Frontal cortex (tissue), 4 donors: Measurements from ENCODE around the gene PHYKPL. TPM values are rescaled to one million over a fixed set of nuclear protein-coding genes. Genes with fewer than 3 reads are reported as not detected.
A peak's percentile ranks its signal among the peaks of the same experiment; 100 is the strongest.
"Not testable (repeated sequence)": the region's sequence is repeated elsewhere in the genome, so short reads cannot be mapped to it uniquely, and the experiment has no call there.

Experiments used
- DNase-seq, 2 donors: peaks; one replicate each; pipeline ENCODE4 v3.0.0; 2012; ENCODE audit warnings: low spot score in 2 of 2
- FAIRE-seq: peaks from 2 replicates; lab custom pipeline; 2012; peaks lifted over from hg19 to GRCh38; lab: Jason Lieb, UNC
- total RNA-seq: library from RNA; depleted of rRNA; stranded (reverse); fragments of >200 nt; gene quantifications from one replicate; pipeline ENCODE4 v1.2.3, GENCODE V29; 2014
- donor health status: control.
- donor health status: control.
- donor health status: control.

PHYKPL gene
- total RNA-seq, 1 donor from 2014 or later: 9.0 TPM

DNA sequence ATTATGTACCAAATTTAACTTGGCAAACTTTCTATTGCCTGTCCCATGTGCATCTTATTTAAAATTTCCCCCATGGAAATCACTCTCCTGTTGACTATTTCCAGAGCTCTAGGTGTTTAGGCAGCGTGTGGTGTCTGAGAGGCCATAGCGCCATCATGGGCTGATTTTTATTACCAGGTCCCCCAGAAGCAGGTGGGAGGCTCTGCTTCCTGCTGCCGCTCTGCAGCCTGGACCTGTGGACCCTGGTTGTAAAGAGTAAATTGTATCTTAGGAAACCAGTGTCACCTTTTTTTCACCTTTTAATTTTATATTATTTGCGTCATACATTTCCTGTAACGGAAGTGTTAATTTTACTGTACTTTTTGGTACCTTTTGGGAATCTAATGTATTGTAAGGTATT, 21.9 kb downstream of the PHYKPL start:
- DNase-seq (no peak), FAIRE-seq (no peak)

DNA sequence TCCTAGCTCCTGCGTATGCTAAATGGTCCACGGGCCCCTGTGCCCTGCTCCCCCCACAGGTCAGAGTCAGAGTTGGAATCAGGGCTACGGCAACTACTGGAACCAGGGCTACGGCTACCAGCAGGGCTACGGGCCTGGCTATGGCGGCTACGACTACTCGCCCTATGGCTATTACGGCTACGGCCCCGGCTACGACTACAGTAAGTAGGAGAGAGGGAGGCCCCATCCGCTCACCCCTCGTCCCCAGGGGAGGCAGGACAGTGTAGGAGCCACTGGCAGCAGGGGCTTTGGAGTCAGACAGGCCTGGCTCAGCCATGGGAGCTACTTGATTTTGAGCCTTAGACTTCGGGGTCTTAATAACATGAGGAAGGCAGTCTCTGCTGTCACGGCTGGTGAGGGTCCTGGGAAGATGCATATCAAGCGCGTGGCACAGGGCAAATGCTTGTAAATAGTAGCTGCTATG, 22.5 kb downstream of the PHYKPL start:
- no peak for FAIRE-seq
- no peak for DNase-seq

DNA sequence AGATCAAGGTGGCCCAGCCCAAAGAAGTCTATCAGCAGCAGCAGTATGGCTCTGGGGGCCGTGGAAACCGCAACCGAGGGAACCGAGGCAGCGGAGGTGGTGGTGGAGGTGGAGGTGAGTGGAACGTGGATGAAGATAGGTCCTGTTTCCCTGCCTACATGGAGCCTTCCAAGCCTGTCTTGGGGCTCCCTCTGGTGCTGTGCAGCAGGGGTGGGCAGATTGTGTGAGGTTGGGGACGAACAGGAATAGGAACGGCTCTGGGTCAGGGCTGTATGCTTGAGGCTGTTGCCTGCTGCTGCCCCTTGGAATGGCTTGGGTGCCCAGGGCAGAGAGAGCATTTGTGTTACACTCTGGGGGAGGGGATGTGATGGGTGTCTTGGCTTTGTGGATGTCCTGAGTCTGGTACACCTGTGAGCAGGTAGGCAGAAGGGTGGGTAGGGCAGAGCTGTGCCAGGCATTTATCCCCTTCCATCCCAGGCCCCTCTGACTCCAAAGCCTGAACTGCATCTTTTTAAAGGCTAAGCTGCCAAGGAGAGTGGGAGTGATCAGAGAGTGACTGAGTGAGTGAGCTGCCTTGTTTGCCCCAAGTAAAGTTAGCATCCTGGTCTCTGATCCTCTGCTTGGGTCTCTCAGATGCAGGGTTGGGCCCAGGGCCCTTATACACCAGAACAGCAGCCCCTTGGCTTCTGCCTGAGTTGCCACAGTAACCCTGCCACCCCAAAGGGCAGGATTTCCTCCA, 23.1 kb downstream of the PHYKPL start:
- DNase-seq (no peak), FAIRE-seq (no peak)

DNA sequence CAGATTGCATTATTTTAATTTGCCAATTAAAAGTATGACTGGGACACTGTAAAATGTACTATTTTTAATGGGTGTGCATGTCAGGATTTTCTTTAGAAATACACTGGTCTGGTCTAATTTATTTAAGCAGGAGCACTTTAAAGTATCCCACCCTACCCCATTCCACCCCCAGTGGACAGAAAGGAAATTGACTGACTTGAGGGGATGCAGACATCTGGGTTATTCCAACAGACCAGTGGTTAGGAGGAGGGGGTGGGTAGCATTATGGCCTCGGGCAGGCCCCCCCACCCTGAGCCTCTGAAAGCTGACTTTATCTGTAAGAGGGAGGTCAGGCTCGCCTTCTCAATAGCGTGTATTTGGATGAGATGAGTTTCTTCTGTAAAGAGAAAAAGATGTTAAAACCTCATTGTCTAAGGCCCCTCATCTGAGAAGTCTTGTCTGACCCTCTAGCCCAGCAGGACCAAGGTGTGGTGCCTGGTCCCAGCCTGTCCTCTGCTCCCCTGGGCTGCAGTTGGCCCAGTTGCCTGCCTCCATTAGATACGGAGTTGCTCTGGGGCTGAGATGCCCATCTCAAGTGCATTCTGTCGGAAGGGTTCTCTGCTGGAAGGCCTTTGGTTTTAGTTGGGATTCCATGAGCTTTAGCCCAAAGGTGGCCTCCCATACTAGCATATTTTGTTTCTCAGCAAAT, 23.9 kb downstream of the PHYKPL start:
- no peak for DNase-seq
- FAIRE-seq: no peak

DNA sequence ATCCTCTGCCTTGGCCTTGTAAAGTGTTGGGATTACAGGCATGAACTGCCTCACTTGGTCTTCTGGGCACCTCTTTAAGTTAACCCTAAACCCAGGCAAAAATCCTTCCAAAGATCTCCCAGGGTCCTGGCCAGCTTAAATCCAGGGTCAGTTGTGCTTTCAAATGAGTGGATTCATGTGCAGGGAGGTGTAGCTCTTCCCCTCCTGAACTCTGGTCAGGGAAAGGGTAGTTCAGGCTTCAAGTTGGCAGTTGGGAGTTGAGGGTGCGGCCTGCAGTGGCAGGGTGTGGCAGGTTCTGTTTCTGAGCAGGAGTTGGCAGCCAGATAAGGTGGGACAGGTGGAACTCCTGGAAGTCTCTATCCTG, 24.7 kb downstream of the PHYKPL start:
- DNase-seq: no peak
- no peak for FAIRE-seq

DNA sequence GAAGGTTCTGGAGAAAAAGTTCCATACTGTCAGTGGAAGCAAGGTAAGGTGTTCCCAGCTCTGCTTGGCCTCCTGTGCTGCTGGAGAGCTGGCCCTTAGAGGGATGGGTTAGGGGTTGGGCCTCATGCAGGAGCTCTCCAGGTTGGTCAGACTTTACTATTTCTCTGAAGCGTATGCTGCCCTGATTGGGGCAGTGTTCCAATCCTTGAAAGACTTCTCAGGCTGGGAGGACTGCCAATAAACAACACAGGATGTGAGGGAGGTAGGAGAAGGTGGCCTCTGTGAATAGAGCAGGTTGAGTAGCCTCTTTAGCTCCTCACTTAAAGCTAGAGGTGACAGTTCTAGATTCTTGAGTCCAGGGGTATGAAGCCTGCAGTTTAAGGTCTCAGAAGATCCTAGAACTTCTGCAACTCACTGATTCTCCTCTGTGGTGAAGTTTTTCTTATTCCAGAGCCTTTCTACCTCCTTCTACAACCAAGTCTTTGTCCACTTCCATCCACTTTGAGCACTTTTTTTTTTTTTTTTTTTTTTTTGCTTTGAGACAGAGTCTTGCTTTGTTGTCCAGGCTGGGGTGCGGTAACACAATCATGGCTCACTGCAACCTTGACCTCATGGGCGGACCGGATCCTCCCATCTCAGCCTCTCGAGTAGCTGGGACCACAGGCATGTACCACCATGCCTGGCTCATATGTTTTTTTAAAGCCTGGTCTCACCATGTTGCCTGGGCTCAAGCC, 25.3 kb downstream of the PHYKPL start:
- DNase-seq: no peak
- no peak for FAIRE-seq

DNA sequence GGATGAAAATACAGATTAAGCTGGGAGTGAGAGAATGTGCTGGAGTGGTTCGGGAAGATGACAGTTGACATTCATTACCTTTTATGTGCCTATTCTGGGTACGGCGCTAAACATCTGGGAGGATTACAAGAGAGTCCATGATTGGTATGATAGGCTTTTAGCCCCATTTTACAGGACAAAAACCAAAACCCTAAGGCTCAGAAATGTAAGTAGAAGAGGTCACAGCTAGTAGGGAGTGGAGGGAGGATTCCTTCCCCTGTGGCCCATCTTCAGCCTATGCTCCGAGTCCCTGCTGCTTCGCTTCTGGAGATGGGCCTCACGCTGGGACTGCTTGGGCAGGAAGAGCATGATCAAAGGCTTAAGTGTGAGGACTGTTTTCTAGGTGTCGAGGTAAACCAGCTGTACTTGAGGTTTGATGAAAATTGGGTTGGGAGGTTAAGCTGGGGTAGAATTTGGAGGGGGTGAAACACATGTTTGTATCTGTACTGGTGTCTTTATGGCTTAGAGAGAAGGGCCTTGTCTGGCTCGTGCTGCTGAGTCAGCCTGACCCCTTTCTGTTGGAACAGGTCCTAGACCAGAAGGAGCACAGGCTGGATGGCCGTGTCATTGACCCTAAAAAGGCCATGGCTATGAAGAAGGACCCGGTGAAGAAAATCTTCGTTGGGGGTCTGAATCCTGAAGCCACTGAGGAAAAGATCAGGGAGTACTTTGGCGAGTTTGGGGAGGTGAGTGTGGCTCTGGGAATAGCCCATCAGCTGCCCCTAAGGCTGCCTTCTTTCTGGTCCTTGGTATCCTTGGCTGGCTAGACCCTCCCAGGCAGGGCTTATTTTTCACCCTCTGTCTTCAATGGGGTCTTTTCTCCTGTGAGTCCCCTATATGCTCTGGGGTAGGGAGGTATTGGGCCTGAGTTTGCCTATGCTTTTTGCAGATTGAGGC, 26.2 kb downstream of the PHYKPL start:
- no peak for DNase-seq
- FAIRE-seq: no peak

DNA sequence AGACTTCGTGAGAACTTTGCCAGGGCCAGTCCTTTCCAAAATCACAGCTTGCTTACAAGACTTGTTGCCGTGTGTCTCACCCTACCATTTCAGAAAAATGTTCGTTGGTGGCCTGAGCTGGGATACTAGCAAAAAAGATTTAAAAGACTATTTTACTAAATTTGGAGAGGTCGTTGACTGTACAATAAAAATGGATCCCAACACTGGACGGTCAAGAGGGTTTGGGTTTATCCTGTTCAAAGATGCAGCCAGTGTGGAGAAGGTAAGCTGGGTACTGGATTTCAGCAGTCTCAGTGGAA, 26.9 kb downstream of the PHYKPL start:
- DNase-seq: no peak
- no peak for FAIRE-seq

DNA sequence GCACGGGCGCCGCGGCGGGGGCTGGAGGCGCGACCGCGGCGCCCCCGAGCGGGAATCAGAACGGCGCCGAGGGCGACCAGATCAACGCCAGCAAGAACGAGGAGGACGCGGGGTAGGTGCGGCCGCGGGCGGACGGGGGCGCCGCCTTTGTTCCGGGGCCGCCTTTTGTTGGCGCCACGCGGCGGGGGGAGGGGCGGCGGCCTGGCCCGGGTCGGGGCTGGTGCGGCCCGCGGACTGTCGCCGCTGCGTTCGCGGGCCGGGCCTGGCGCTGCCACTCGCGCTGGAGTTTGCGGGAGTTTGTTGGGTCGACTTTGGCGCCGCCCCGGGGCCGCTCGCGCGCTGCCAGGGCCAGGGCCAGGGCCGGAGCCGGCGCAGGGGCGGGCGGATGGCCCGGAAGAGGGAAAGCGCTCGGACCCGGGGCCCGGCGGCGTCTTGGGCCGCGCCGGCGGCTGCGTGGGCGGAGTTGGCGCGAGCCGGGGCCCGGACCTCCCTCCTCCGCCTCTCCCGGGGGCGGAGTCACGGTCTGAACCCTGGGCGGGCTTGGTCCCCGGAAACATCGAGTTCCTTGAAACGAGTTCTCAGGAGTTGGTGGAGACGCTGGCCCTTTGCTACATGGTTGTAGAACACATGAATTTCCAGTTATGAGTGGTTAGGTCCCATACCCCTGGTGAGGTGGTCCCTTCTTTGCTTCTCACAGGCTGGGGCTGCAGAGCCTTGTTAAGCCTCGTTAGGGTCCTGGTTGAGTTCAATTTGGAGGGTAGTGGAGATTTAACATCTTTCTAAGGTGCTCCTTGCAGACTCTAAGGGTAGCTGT, 27.5 kb downstream of the PHYKPL start:
- FAIRE-seq (no peak), DNase-seq (peak; percentile 77 to 81)

DNA sequence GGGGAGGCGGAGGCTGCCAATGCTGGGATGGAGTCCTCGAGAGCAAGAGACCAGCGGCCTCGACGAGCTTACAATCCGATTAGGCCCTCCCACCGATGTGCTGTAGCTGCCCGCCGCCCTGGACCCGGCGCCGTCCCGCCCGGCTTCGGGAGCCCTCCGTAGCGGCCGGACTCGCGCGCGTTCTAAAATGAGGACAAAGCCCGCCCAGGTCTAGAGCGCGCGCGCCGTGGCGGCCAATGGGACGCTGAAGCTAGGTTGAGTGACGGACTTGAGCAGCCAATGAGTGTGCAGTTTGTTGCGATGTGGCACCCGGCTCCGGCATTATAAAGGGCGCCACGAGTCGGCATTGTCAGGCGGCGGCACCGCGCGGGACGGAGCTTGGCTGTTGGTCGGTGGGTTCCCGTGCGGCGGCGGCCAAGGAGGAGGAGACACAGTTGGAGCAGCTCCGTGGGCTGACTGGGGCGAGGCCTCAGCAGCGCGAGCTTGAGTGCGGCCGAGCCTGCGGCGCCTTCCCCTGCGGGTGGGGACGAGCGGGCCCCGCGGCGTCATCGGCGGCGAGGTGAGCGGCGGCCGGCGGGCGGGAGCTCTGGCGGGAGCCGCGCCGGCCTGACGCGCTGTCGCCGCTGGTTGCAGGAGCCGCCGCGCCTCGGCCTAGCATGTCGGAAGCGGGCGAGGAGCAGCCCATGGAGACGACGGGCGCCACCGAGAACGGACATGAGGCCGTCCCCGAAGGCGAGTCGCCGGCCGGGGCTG, 28.2 kb downstream of the PHYKPL start, which contains the start of gene HNRNPAB:
Gene HNRNPAB (plus strand): TSS at position 352 of the 753 bp plus-strand sequence. CDS start 305 bp downstream, at position 657.
- peak; percentile 71 for FAIRE-seq
- peak; percentile 99 for DNase-seq

DNA sequence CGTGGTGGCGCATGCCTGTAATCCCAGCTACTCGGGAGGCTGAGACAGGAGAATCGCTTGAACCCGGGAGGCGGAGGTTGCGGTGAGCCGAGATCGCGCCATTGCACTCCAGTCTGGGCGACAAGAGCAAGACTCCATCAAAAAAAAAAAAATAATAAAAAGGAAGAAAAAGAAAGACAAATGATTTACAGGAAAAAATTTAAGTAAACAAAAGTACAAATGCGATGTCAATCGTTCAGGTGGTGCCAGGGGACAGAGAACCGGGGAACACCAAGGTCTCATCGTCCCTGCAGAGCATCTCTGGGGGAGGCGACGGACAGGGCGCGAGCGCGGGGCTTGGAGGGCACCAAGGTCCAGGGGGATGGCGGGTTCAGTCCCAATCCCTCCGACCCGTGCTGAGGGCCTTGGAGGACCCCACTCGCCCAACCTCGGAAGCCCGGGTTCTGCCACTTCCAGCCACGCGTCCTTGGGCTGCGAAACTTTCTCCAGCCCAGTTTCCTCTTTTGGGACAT, 28.9 kb downstream of the PHYKPL start:
- DNase-seq (no peak), FAIRE-seq (no peak)

DNA sequence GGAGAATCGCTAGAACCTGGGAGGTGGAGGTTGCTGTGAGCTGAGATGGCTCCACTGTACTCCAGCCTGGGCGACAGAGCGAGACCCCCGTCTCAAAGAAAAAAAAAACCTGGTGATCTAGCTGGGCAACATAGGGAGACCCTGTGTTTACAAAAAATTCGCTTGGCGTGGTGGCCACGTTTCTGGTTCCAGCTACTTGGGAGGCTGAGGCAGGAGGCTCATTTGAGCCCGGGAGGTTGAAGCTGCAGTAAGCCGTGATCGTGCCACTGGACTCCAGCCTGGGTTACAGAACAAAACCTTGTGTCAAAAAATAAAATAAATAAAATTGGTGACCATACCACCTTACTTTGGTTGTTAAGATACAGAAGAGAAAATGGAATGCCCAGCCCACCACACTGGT, 30.1 kb downstream of the PHYKPL start:
- no peak for DNase-seq
- FAIRE-seq: no peak

DNA sequence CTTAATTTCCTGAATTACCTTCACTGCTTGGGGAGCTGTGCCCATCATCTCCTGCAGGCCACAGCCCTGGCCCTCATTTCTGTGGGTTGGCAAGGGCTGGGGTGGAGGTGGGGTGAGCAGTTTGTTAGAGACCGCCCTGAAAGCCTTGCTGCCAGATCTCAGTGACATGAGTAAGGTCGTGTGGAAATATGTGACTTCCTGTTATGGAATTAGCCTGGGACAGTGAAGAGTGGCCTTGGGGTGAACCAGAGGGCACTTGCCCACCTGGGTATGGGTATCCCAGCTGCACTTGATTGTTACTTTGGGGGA, 30.7 kb downstream of the PHYKPL start:
- no peak for FAIRE-seq
- DNase-seq: no peak

DNA sequence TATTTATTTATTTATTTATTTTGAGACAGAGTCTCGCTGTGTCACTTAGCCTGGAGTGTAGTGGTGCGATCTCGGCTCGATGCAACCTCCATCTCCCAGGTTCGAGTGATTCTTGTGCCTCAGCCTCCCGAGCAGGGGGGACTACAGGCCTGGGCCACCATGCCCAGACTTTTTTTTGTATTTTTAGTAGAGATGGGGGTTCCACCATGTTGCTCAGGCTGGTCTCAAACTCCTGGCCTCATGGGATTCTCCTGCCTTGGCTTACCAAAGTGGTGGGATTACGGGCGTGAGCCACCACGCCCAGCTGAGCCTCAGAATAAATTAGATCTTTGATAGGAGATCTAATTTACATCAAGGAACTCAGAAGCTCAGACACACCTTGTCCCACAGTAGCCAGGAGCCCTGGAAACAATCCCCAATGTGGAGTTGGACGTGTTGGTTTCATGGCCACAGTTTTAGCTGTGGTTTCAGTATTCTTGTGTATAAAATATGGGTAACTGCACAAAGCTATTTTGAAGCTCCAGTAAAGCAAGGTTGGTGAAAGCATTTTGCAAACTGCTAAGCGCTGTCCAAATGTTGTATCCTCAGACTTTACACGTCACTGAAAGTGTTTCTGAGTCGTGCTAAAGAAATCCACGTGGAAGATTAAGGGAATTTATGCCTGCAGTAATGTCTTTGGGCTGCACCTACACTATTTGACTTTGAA, 31.2 kb downstream of the PHYKPL start:
- no peak for FAIRE-seq
- no peak for DNase-seq

DNA sequence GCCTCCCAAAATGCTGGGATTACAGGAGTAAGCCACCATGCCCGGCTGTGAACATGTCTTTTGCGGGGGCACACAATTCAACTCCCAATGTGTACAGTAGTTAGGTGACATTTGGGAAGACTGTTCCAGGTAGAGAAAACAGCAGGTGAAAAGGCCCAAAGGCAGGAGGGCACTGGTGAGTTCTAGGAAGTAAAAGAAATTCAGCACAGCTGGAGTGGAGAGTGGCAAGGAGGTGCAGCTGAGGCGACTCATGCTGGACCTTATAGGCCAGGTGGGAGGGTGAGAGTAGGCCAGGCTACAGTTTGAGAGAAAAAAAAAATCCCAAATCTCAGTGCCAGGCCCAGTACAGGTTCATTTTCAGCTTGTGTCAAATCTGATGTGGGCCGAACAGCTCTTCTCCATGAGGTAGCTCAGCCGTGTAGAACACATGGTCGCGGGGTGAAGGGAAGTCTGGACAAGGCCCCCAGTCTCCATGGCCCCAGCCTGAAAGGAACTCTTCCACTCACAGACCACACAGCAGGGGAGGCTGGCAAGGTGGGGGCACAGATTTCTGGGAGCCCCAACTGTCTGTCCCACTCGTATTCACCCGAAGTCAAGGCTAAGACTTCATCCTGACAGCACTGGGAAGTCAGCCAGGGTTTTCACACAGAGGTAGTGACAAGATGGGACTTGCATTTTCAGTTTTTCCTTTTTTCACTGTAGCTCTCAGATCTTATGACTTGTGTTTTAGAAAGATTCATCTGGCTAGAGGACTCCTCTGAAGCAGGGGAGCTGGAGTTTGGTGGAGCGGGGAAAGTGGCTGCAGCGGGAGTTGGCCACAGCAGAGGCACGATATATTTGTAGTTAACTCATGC, 32.8 kb downstream of the PHYKPL start:
- no peak for DNase-seq
- no peak for FAIRE-seq

DNA sequence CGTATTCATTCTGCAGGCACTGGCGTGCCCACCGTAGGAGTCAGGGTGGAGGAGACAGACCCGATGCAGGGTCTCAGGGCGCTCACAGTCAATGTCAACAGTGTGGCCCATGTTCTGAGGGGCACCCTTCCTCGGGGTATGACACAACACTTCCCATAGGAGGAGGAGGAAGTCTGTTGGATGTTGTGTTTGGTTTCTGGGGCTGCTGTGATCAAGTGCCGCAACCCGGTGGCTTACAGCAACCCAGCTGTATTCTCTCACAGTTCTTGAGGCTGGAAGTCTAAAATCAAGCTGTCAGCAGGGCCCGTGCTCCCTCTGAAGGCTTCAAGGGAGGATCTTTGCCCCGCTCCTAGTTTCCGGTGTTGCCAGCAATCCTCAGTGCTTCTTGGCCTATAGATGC, 33.9 kb downstream of the PHYKPL start:
- no peak for DNase-seq
- FAIRE-seq: no peak

DNA sequence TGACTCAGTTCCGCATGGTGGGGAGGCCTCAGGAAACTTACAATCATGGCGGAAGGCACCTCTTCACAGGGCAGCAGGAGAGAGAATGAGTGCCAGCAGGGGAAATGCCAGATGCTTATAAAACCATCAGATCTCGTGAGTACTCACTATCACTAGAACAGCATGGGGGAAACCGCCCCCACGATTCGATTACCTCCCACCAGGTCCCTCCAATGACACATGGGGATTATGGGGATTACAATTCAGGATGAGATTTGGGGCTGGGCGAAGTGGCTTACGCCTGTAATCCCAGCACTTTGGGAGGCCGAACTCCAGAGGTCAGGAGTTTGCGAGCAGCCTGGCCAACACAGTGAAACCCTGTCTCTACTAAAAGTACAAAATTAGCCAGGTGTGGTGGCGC, 34.5 kb downstream of the PHYKPL start:
- DNase-seq, FAIRE-seq: not testable (repeated sequence)
